HG03060 (cell line): ENCODE data around the gene COX7B2.

ENCODE experiments used
- ATAC-seq: cut with Tn5 transposase; IDR thresholded peaks from one replicate; pipeline ENCODE4 v1.9.1; 2021; ENCODE audit warnings: low read depth, moderate number of reproducible peaks; ENCODE audit not compliant: unreplicated experiment

Gene COX7B2

DNA sequence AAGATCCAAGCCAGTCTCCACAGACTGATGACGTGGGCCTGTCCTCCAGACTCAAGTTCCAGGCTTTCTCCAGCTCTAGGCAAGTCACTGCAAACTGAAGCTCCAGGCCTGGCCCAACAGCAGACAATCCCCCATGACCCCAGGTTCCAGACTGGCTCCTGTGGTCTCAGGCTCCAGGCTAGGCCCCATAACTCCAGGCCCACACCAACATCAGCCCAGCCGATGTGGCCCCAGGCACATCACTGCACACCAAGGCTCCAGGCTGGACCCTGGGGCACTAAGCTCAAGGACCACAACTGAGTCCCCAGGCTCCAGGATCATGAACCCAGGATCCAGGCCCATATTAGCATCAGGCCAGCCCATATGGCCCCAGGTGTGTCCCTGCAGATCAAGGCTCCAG lies 143.6 kb downstream of the COX7B2 start:
- no peak for ATAC-seq

GRCh38 chr4:46730075-46730474 lies 179.0 kb downstream of the COX7B2 start:
- ATAC-seq, result no peak

DNA sequence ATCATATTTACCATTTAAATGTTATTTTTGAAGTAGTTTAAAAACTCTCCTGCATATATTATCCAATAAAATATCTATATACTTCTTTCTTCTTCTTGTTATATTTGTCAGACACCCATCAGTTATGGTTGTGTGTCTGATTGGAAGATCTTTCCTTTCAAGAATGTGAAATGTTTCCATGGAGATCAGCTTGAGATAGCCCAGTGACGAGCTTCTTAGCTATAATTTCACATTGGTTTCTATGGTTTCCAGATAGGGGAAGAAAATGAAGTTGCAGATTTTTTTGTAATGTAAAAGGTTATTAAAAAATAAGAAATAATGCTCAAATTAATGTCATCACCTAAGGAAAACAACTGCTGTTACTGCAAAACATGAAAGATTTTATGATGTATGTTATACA lies 189.0 kb downstream of the COX7B2 start:
- no peak for ATAC-seq

GRCh38 chr4:46717950-46718349 lies 191.1 kb downstream of the COX7B2 start:
- no peak for ATAC-seq

- ATAC-seq, result no peak
These were observed 193.6 kb downstream of the COX7B2 start for GRCh38 chr4:46715468-46715867.

DNA sequence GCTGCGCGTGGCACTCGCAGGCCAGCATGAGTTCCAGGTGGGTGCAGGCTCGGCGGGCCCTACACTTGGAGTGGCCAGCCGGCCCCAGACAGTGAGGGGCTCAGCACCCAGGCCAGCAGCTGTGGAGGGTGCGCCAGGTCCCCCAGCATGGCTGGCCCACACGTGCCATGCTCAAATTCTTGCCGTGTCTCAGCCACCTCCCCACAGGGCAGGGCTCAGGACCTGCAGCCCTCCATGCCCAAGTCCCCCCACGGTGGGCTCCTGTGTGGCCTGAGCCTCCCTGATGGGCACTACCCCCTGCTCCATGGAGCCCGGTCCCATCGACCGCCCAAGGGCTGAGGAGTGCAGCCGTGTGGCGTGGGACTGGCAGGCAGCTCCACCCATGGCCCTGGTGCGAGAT lies 210.2 kb downstream of the COX7B2 start:
- ATAC-seq, result no peak
